HCT116 (cell line): Measurements from ENCODE around the gene KLK1. TPM values are rescaled to one million over a fixed set of nuclear protein-coding genes. Genes with fewer than 3 reads are reported as not detected.

Source experiments
- ATAC-seq: fragments of 200-7000 bp; cut with Tn5 transposase; 2 replicates; pipeline ENCODE4 v1.9.1; 2020; ENCODE audit warnings: mild to moderate bottlenecking, moderate library complexity
- BruUV-seq: library from RNA; stranded (reverse); fragments of 400-500 nt; replicated peaks from 2 replicates; lab custom pipeline; 2021; lab: Mats Ljungman, UMichigan
- CTCF ChIA-PET: fragments of 300-600 bp; sonication (Branson Sonifier 250); formaldehyde crosslinking; loops from one replicate; lab custom pipeline; 2021; ENCODE audit warnings: antibody characterized with exemption; lab: Charles Lee
- POLR2A ChIA-PET: fragments of 300-600, 350-600 bp; sonication (Branson Sonifier 250); formaldehyde crosslinking; loops from one replicate; lab custom pipeline; 2021; ENCODE audit warnings: antibody characterized with exemption; lab: Charles Lee
- RAD21 ChIA-PET, 2 experiments: fragments of 300-600 bp; sonication (Branson Sonifier 250); formaldehyde crosslinking; loops; one replicate each; lab custom pipeline; 2023; ENCODE audit warnings: low total read pairs in 2 of 2; ENCODE audit not compliant: uncharacterized antibody in 2 of 2, unreplicated experiment in 2 of 2, low non-redundant PET in 1 of 2; lab: Charles Lee
- DNase-seq: peaks from one replicate; pipeline ENCODE4 v3.0.0-alpha.2; 2010; ENCODE audit warnings: low read depth, low spot score
- H2AFZ ChIP-seq: fragments of 200-600 bp; shearing (Covaris generic), sonication (generic); 2 replicates; pipeline ENCODE4 v1.6.1; 2017; ENCODE audit warnings: low read depth, mixed run types, mixed read lengths, antibody characterized with exemption, low read length; ENCODE audit not compliant: poor library complexity, severe bottlenecking
- H3K27ac ChIP-seq: 2 replicates; pipeline ENCODE4 v1.5.1; 2012; ENCODE audit warnings: low read depth, low read length
- H3K27me3 ChIP-seq: fragments of 200-600 bp; sonication (generic); 2 replicates; pipeline ENCODE4 v1.6.1; 2016; ENCODE audit warnings: mixed run types, low read length, mixed read lengths; ENCODE audit not compliant: insufficient read depth
- H3K36me3 ChIP-seq, 2 experiments: fragments of 200-500 bp in 1 of 2; fragments of 200-600 bp in 1 of 2; sonication (Bioruptor generic) in 1 of 2; sonication (generic) in 1 of 2; 2 replicates each; pipeline versions ENCODE4 v1.5.1 to v1.6.1; 2014 to 2016; ENCODE audit warnings: low read length in 2 of 2, inconsistent platforms in 1 of 2, mixed read lengths in 1 of 2, mixed run types in 1 of 2; ENCODE audit not compliant: insufficient read depth in 2 of 2, control insufficient read depth in 1 of 2
- H3K4me1 ChIP-seq, 2 experiments: fragments of 200-600 bp in 1 of 2; sonication (generic) in 1 of 2; 2 replicates each; pipeline versions ENCODE4 v1.5.1 to v1.6.1; 2012 to 2017; ENCODE audit warnings: low read length in 2 of 2, inconsistent platforms in 1 of 2, mild to moderate bottlenecking in 1 of 2, mixed read lengths in 1 of 2, mixed run types in 1 of 2, moderate library complexity in 1 of 2; ENCODE audit not compliant: insufficient read depth in 2 of 2, control insufficient read depth in 1 of 2
- H3K4me2 ChIP-seq: fragments of 200-600 bp; sonication (generic); 2 replicates; pipeline ENCODE4 v1.6.1; 2017; ENCODE audit warnings: mixed run types, low read length, mixed read lengths
- H3K4me3 ChIP-seq, 2 experiments: fragments of 200-600 bp in 1 of 2; sonication (generic) in 1 of 2; replicated peaks in 1 of 2; 2 replicates each; pipeline ENCODE4 v1.5.1; 2011 to 2016; ENCODE audit warnings: low read length in 2 of 2, control low read depth in 1 of 2, low read depth in 1 of 2, mild to moderate bottlenecking in 1 of 2, mixed read lengths in 1 of 2, mixed run types in 1 of 2
- H3K79me2 ChIP-seq: fragments of 200-600 bp; sonication (generic); 2 replicates; pipeline ENCODE4 v1.6.1; 2017; ENCODE audit warnings: mild to moderate bottlenecking, mixed run types, low read length, moderate library complexity, mixed read lengths; ENCODE audit not compliant: insufficient read depth
- H3K9ac ChIP-seq: fragments of 200-600 bp; sonication (generic); 2 replicates; pipeline ENCODE4 v1.6.1; 2016; ENCODE audit warnings: low read length, mixed read lengths
- H3K9me2 ChIP-seq: fragments of 200-600 bp; sonication (generic), shearing (Covaris generic); 2 replicates; pipeline ENCODE4 v1.6.1; 2017; ENCODE audit warnings: mixed run types, mild to moderate bottlenecking, moderate library complexity; ENCODE audit not compliant: insufficient read depth
- H3K9me3 ChIP-seq, 2 experiments: fragments of 200-500 bp in 1 of 2; fragments of 200-600 bp in 1 of 2; sonication (Bioruptor generic) in 1 of 2; sonication (generic) in 1 of 2; 2 replicates each; pipeline ENCODE4 v1.6.1; 2014 to 2017; ENCODE audit warnings: low read length in 2 of 2, mixed read lengths in 2 of 2, inconsistent platforms in 1 of 2, low read depth in 1 of 2, mild to moderate bottlenecking in 1 of 2, mixed run types in 1 of 2, moderate library complexity in 1 of 2; ENCODE audit not compliant: control insufficient read depth in 1 of 2, insufficient read depth in 1 of 2
- H4K20me1 ChIP-seq: fragments of 200-600 bp; sonication (generic), shearing (Covaris generic); 2 replicates; pipeline ENCODE4 v1.6.1; 2017; ENCODE audit warnings: mixed run types, mild to moderate bottlenecking, moderate library complexity; ENCODE audit not compliant: insufficient read depth
- ATF3 ChIP-seq: IDR thresholded peaks from 2 replicates; pipeline ENCODE4 v1.6.1; 2012
- CBX3 ChIP-seq: IDR thresholded peaks from 2 replicates; pipeline ENCODE4 v1.6.1; 2012; ENCODE audit warnings: low read depth
- CEBPB ChIP-seq: IDR thresholded peaks from 2 replicates; pipeline ENCODE4 v1.6.1; 2012; ENCODE audit warnings: low read depth
- CTCF ChIP-seq, 3 experiments: fragments of 200-600 bp in 1 of 3; sonication (generic) in 1 of 3; IDR thresholded peaks in 2 of 3; conservative IDR thresholded peaks in 1 of 3; 2 replicates each; pipeline ENCODE4 v1.5.1; 2012 to 2017; ENCODE audit warnings: low read depth in 2 of 3, low read length in 2 of 3, antibody characterized with exemption in 1 of 3, borderline replicate concordance in 1 of 3, control low read depth in 1 of 3, mild to moderate bottlenecking in 1 of 3, mixed read lengths in 1 of 3, mixed run types in 1 of 3, moderate library complexity in 1 of 3; ENCODE audit not compliant: insufficient read depth in 1 of 3
- ELF1 ChIP-seq: IDR thresholded peaks from 2 replicates; pipeline ENCODE4 v1.6.1; 2012; ENCODE audit warnings: low read depth, borderline replicate concordance
- EZH2 ChIP-seq: fragments of 200-600 bp; sonication (generic); IDR thresholded peaks from 2 replicates; pipeline ENCODE4 v1.6.1; 2017; ENCODE audit warnings: antibody characterized with exemption, mixed run types
- FOSL1 ChIP-seq: IDR thresholded peaks from 2 replicates; pipeline ENCODE4 v1.6.1; 2012; ENCODE audit warnings: low read depth
- JUND ChIP-seq: IDR thresholded peaks from 2 replicates; pipeline ENCODE4 v1.6.1; 2012
- MAX ChIP-seq: IDR thresholded peaks from 2 replicates; pipeline ENCODE4 v1.6.1; 2012
- POLR2A ChIP-seq: IDR thresholded peaks from 2 replicates; pipeline ENCODE4 v1.7.0; 2011; ENCODE audit warnings: borderline replicate concordance; ENCODE audit not compliant: insufficient read depth, insufficient read length; ENCODE audit errors: extremely low read depth
- POLR2AphosphoS5 ChIP-seq: IDR thresholded peaks from 2 replicates; pipeline ENCODE4 v1.6.1; 2011; ENCODE audit warnings: mild to moderate bottlenecking, low read depth, low read length, moderate library complexity
- RAD21 ChIP-seq: IDR thresholded peaks from 2 replicates; pipeline ENCODE4 v1.6.1; 2012; ENCODE audit warnings: low read depth, mild to moderate bottlenecking
- REST ChIP-seq: IDR thresholded peaks from 2 replicates; pipeline ENCODE4 v1.6.1; 2012; ENCODE audit warnings: low read depth
- SIN3A ChIP-seq: IDR thresholded peaks from 2 replicates; pipeline ENCODE4 v1.6.1; 2012; ENCODE audit warnings: low read depth
- SP1 ChIP-seq: IDR thresholded peaks from 2 replicates; pipeline ENCODE4 v1.6.1; 2012; ENCODE audit warnings: low read depth
- ZNF274 ChIP-seq: fragments of 200-500 bp; sonication (Bioruptor generic); IDR thresholded peaks from 2 replicates; pipeline ENCODE4 v1.6.1; 2014; ENCODE audit warnings: mild to moderate bottlenecking, low read depth, low read length, inconsistent platforms
- intact Hi-C: fragments of 100-400 bp; cut with micrococcal nuclease; formaldehyde crosslinking; loops from 2 replicates; pipeline ENCODE4 v1.10.0; 2022
- total RNA-seq: library from RNA; stranded (reverse); gene quantifications from one replicate; pipeline ENCODE4 v1.2.1, GENCODE V29; 2021; ENCODE audit not compliant: unreplicated experiment

KLK1 gene
- total RNA-seq, 1 experiment from 2014 or later: 3.3 TPM

- Histone ChIP-seq H3K4me3 (no peak overlapping the region), H3K27ac (no peak overlapping the region), H3K9ac (no peak overlapping the region), H3K36me3 (no peaks in the 10 kb centered on the region), H4K20me1 (no peaks in the 10 kb centered on the region), H3K4me2 (no peak overlapping the region), H3K27me3 (peaks cover 29% of the 10 kb centered on the region; the same call in 1 of the 2 replicates), H2AFZ (no peak overlapping the region), H3K9me2 (no peaks in the 10 kb centered on the region), H3K9me3 (peaks cover 0 to 11% of the 10 kb centered on the region in 2 experiments; a peak in 1 of 4 replicates), H3K4me1 (no peaks in the 10 kb centered on the region), H3K79me2 (no peaks in the 10 kb centered on the region)
- ChIA-PET POLR2A (no interaction called here), CTCF (no interaction called here), RAD21 (no interaction called here)
- TF ChIP-seq JUND: no peak
- TF ChIP-seq ZNF274: no peak
- DNase-seq (no peak), ATAC-seq (no peak)
- no TSS peak for BruUV-seq
- intact Hi-C loops: no loop called here
Observed at GRCh38 chr19:50858886-50859285, 35.3 kb upstream of the KLK1 start.

- TF ChIP-seq CBX3 (no peak), ELF1 (no peak), ATF3 (no peak), CEBPB (no peak), RAD21 (no peak), CTCF (IDR thresholded peaks at IDR 0.05 in 2 of 3, conservative IDR thresholded peaks at IDR 0.05 in 1 of 3; ENCODE audit: borderline replicate concordance in 1 of 3, insufficient read depth in 1 of 3, low read depth in 2 of 3, low read length in 2 of 3) (no peak), POLR2A (no peak), ZNF274 (no peak), JUND (no peak), EZH2 (no peak), SIN3A (no peak), MAX (no peak), SP1 (no peak), FOSL1 (no peak), POLR2AphosphoS5 (no peak), REST (no peak)
- no peak overlapping the region for H3K27ac ChIP-seq
- ChIA-PET RAD21 (no interaction called here), POLR2A (no interaction called here), CTCF (no interaction called here)
- no peaks in the 10 kb centered on the region for H3K79me2 ChIP-seq
- H3K27me3 ChIP-seq: peaks cover 29% of the 10 kb centered on the region; the same call in 1 of the 2 replicates
- intact Hi-C loops: no loop called here
- H2AFZ ChIP-seq: no peak overlapping the region
- ATAC-seq (no peak), DNase-seq (no peak)
- BruUV-seq: no TSS peak
- no peak overlapping the region for H3K4me2 ChIP-seq
- H4K20me1 ChIP-seq: no peaks in the 10 kb centered on the region
- peaks cover 0 to 11% of the 10 kb centered on the region in 2 experiments; a peak in 1 of 4 replicates for H3K9me3 ChIP-seq
- H3K4me1 ChIP-seq: no peaks in the 10 kb centered on the region
- H3K36me3 ChIP-seq: no peaks in the 10 kb centered on the region
- H3K9ac ChIP-seq: no peak overlapping the region
- H3K4me3 ChIP-seq: no peak overlapping the region
- no peaks in the 10 kb centered on the region for H3K9me2 ChIP-seq
Observed at GRCh38 chr19:50857366-50857765, 33.8 kb upstream of the KLK1 start.
